B cell (primary cell): Measurements from ENCODE around the gene SFSWAP. TPM values are rescaled to one million over a fixed set of nuclear protein-coding genes. Genes with fewer than 3 reads are reported as not detected.

Experiments
- ATAC-seq: fragments of 200-7000 bp; cut with Tn5 transposase; one replicate; pipeline ENCODE4 v1.10.0; 2021; ENCODE audit warnings: low read depth, mild to moderate bottlenecking, moderate number of reproducible peaks, moderate library complexity
- CTCF ChIA-PET: fragments of 350-600 bp; sonication (Branson Sonifier 250); formaldehyde crosslinking; loops from one replicate; lab custom pipeline; 2021; ENCODE audit warnings: antibody characterized with exemption, inconsistent platforms; lab: Charles Lee
- POLR2A ChIA-PET: fragments of 350-600 bp; sonication (Branson Sonifier 250); formaldehyde crosslinking; loops from one replicate; lab custom pipeline; 2021; ENCODE audit warnings: antibody characterized with exemption; lab: Charles Lee
- DNase-seq: peaks from one replicate; pipeline ENCODE4 v3.0.0; 2013
- H2AFZ ChIP-seq: 2 replicates; pipeline ENCODE4 v1.6.1; 2012; ENCODE audit warnings: mild to moderate bottlenecking, low read depth, low read length; ENCODE audit not compliant: insufficient read depth, poor library complexity, severe bottlenecking
- H3K27ac ChIP-seq, 2 donors: 1 replicate in 1 of 2; 2 replicates in 1 of 2; pipeline ENCODE4 v1.5.1; 2012 to 2013; ENCODE audit warnings: low read length in 2 of 2, mild to moderate bottlenecking in 2 of 2, moderate library complexity in 1 of 2
- H3K27me3 ChIP-seq, 4 experiments: fragments of 200-600 bp in 1 of 4; sonication (generic) in 1 of 4; replicated peaks in 1 of 4; 1 replicate in 2 of 4; 2 replicates in 2 of 4; pipeline versions ENCODE4 v1.6.1 to v1.7.0; 2013 to 2016; ENCODE audit warnings: low read length in 3 of 4, mild to moderate bottlenecking in 2 of 4, mixed read lengths in 1 of 4, moderate library complexity in 1 of 4; ENCODE audit not compliant: insufficient read depth in 4 of 4, control insufficient read depth in 3 of 4; ENCODE audit errors: control extremely low read depth in 1 of 4
- H3K36me3 ChIP-seq, 2 experiments: replicated peaks in 1 of 2; 1 replicate in 1 of 2; 2 replicates in 1 of 2; pipeline versions ENCODE4 v1.6.1 to v1.7.1; 2013; ENCODE audit warnings: low read length in 1 of 2; ENCODE audit not compliant: insufficient read depth in 2 of 2, control insufficient read depth in 1 of 2; ENCODE audit errors: control extremely low read depth in 1 of 2, extremely low read depth in 1 of 2
- H3K4me1 ChIP-seq, 2 donors: fragments of 200-600 bp in 1 of 2; sonication (generic) in 1 of 2; 1 replicate in 1 of 2; 2 replicates in 1 of 2; pipeline versions ENCODE4 v1.5.1 to v1.6.1; 2013 to 2017; ENCODE audit warnings: low read length in 2 of 2; ENCODE audit not compliant: control insufficient read depth in 2 of 2, insufficient read depth in 2 of 2
- H3K4me2 ChIP-seq: replicated peaks from 2 replicates; pipeline ENCODE3; 2012; ENCODE audit warnings: mild to moderate bottlenecking, low read depth, low read length; ENCODE audit not compliant: poor library complexity, severe bottlenecking
- H3K4me3 ChIP-seq, 5 experiments: fragments of 200-600 bp in 1 of 5; sonication (generic) in 1 of 5; 1 replicate in 3 of 5; 2 replicates in 2 of 5; pipeline versions ENCODE4 v1.5.1 to v1.7.0; 2011 to 2016; ENCODE audit warnings: low read length in 4 of 5, mild to moderate bottlenecking in 4 of 5, low read depth in 2 of 5, control low read depth in 1 of 5, moderate library complexity in 1 of 5; ENCODE audit not compliant: insufficient read depth in 1 of 5; ENCODE audit errors: control extremely low read depth in 1 of 5, extremely low read depth in 1 of 5
- H3K79me2 ChIP-seq: fragments of 200-600 bp; sonication (generic); one replicate; pipeline ENCODE4 v1.6.0; 2016; ENCODE audit warnings: low read length; ENCODE audit not compliant: control insufficient read depth, insufficient read depth
- H3K9ac ChIP-seq: fragments of 200-600 bp; sonication (generic); 2 replicates; pipeline ENCODE4 v1.6.1; 2017; ENCODE audit warnings: mild to moderate bottlenecking, low read length, moderate library complexity
- H3K9me3 ChIP-seq, 3 donors: one replicate each; pipeline versions ENCODE4 v1.6.1 to v1.7.1; 2013; ENCODE audit warnings: low read length in 2 of 3; ENCODE audit not compliant: control insufficient read depth in 2 of 3, insufficient read depth in 1 of 3; ENCODE audit errors: control extremely low read depth in 1 of 3
- H4K20me1 ChIP-seq: 2 replicates; pipeline ENCODE4 v1.6.0; 2012; ENCODE audit warnings: mild to moderate bottlenecking, low read length; ENCODE audit not compliant: insufficient read depth, control insufficient read depth, poor library complexity, severe bottlenecking
- H3K27ac Mint-ChIP-seq: one replicate; pipeline ENCODE4 v1.8.0; 2021; ENCODE audit warnings: mixed read lengths
- H3K27me3 Mint-ChIP-seq: one replicate; pipeline ENCODE4 v1.8.0; 2021; ENCODE audit warnings: mixed read lengths
- H3K4me1 Mint-ChIP-seq: one replicate; pipeline ENCODE4 v1.8.0; 2021; ENCODE audit warnings: mixed read lengths
- H3K4me3 Mint-ChIP-seq: one replicate; pipeline ENCODE4 v1.8.0; 2021; ENCODE audit warnings: mixed read lengths
- H3K9me3 Mint-ChIP-seq: one replicate; pipeline ENCODE4 v1.8.0; 2022; ENCODE audit warnings: mixed read lengths; ENCODE audit not compliant: insufficient read depth
- CTCF ChIP-seq: fragments of 200-600 bp; IDR thresholded peaks from one replicate; pipeline ENCODE4 v1.8.0; 2022; ENCODE audit warnings: antibody characterized with exemption, mild to moderate bottlenecking
- EZH2 ChIP-seq: IDR thresholded peaks from 2 replicates; pipeline ENCODE4 v1.6.1; 2012; ENCODE audit warnings: borderline replicate concordance, low read depth, mild to moderate bottlenecking, moderate library complexity, low read length; ENCODE audit not compliant: insufficient read depth, poor library complexity, severe bottlenecking
- WGBS: methylation state at CpG from one replicate; pipeline ENCODE4 v1.1.5; 2013; ENCODE audit warnings: missing lambda C conversion rate; ENCODE audit not compliant: insufficient coverage; 5-methylcytosine and 5-hydroxymethylcytosine counted together
- intact Hi-C: fragments of 100-400 bp; cut with micrococcal nuclease; formaldehyde crosslinking; loops from one replicate; pipeline ENCODE4 v1.10.0; 2022
- polyA plus RNA-seq: library from polyadenylated mRNA; depleted of rRNA; stranded (reverse); fragments of >200 nt; gene quantifications from 2 replicates; pipeline ENCODE4 v1.2.3, GENCODE V29; 2012
- small RNA-seq: library from RNA; depleted of rRNA; stranded (forward); fragments of <200 nt; gene quantifications from one replicate; pipeline ENCODE3, GENCODE V24; 2012; ENCODE audit warnings: low replicate concordance, low read depth; ENCODE audit not compliant: insufficient read length
- total RNA-seq, 2 donors: library from RNA; stranded (reverse); fragments of 120-200 nt in 1 of 2; gene quantifications; 1 replicate in 1 of 2; 2 replicates in 1 of 2; pipeline versions ENCODE4 v1.2.3 to v1.2.4, GENCODE V29; 2013 to 2022

The SFSWAP gene
- total and polyA plus RNA-seq, 2 donors (not counting 1 experiment from before 2014, with no cell fraction given) = 69.3 to 122 TPM

GRCh38 chr12:131848753-131849152 is 137.9 kb downstream of the SFSWAP start:
- Histone ChIP-seq H3K9me3 (no peaks in the 10 kb centered on the region), H3K27me3 (no peaks in the 10 kb centered on the region), H3K4me1 (peaks cover 15 to 18% of the 10 kb centered on the region in 2 donors), H2AFZ (no peak overlapping the region), H3K36me3 (peaks cover 0 to 14% of the 10 kb centered on the region in 2 experiments), H3K4me3 (no peak overlapping the region), H3K4me2 (no peak overlapping the region), H3K79me2 (no peaks in the 10 kb centered on the region), H3K9ac (no peak overlapping the region), H3K27ac (no peak overlapping the region), H4K20me1 (no peaks in the 10 kb centered on the region)
- ChIA-PET POLR2A (no interaction called here), CTCF (no interaction called here)
- TF ChIP-seq CTCF (no peak), EZH2 (no peak)
- Mint-ChIP-seq H3K4me1 (peaks cover 15% of the 10 kb centered on the region), H3K4me3 (no peak overlapping the region), H3K27ac (no peak overlapping the region), H3K9me3 (no peaks in the 10 kb centered on the region), H3K27me3 (no peaks in the 10 kb centered on the region)
- intact Hi-C loops = no loop called here
- WGBS = 89% methylated on average over 23 of the region's 24 CpGs
- no peak for DNase-seq
- ATAC-seq = no peak

Small RNA genes within 50 kb of the gene (small RNA-seq; reads per million reads assigned to genes)
- gene RNA5SP377 (not detected), gene RNA5SP378 (not detected), gene RNU6-1017P (not detected)

Other genes starting within 250 kb of the SFSWAP start
- 14.8 and 15.0 TPM in 2 replicates for gene MMP17, start 117.3 kb downstream of the SFSWAP start, total RNA-seq
- gene MMP17, start 117.3 kb downstream of the SFSWAP start, polyA plus RNA-seq = 140 and 176 TPM in 2 replicates
- 59.5 and 83.3 TPM in 2 replicates for gene ULK1, start 183.5 kb downstream of the SFSWAP start, total RNA-seq
- gene ULK1, start 183.5 kb downstream of the SFSWAP start, polyA plus RNA-seq = 38.9 and 67.3 TPM in 2 replicates
- 50.1 and 51.3 TPM in 2 replicates for gene PUS1, start 218.2 kb downstream of the SFSWAP start, total RNA-seq
- 89.0 and 99.5 TPM in 2 replicates for gene PUS1, start 218.2 kb downstream of the SFSWAP start, polyA plus RNA-seq
- 82.2 and 88.1 TPM in 2 replicates for gene EP400, start 238.9 kb downstream of the SFSWAP start, total RNA-seq
- 15.9 and 17.3 TPM in 2 replicates for gene EP400, start 238.9 kb downstream of the SFSWAP start, polyA plus RNA-seq